Measurements from ENCODE around the gene CD207. TPM values are rescaled to one million over a fixed set of nuclear protein-coding genes. Genes with fewer than 3 reads are reported as not detected.
A peak's percentile ranks its signal among the peaks of the same experiment; 100 is the strongest.

Gene CD207
- total and polyA plus RNA-seq, 8 donors = 0.46 to 1.4 TPM; not detected in 6

DNA sequence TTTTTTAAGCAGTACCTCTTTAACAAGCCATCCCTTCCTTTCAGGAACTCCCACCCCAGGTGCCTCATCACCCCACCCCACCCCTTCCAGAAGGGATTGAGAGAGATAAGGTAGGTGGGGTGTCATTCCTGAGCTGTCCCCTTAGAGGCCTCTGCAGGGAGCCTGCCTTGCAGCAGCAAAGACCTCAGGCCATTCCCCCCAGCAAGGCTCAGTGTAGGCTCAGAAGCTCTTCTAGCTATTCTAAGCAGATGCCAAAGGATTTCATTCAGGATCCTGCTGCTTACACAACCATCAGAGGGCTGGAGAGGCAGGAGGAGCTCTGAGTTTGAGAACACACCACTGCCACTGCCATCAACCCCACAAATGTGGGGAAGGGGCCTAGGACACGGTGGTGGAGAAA, 39.4 kb downstream of the CD207 start:
- Histone ChIP-seq H3K9me3 (peaks cover 0 to 24% (median 6%) of the 10 kb centered on the region in 4 donors), H3K27ac (no peak overlapping the region), H3K4me3 (no peak overlapping the region), H3K36me3 (no peaks in the 10 kb centered on the region), H3K27me3 (peaks cover 0 to 44% (median 8%) of the 10 kb centered on the region in 3 donors), H3K4me1 (no peaks in the 10 kb centered on the region)
- TF ChIP-seq CTCF (IDR thresholded peaks at IDR 0.05) = no peak
- intact Hi-C loops (cut with DNase I; ENCODE audit: low total_unique reads) = no loop called here
- WGBS, 5 donors = 70 to 100% (median 75%) methylated on average over 1 of the region's 1 CpG
- DNase-seq = no peak

DNA sequence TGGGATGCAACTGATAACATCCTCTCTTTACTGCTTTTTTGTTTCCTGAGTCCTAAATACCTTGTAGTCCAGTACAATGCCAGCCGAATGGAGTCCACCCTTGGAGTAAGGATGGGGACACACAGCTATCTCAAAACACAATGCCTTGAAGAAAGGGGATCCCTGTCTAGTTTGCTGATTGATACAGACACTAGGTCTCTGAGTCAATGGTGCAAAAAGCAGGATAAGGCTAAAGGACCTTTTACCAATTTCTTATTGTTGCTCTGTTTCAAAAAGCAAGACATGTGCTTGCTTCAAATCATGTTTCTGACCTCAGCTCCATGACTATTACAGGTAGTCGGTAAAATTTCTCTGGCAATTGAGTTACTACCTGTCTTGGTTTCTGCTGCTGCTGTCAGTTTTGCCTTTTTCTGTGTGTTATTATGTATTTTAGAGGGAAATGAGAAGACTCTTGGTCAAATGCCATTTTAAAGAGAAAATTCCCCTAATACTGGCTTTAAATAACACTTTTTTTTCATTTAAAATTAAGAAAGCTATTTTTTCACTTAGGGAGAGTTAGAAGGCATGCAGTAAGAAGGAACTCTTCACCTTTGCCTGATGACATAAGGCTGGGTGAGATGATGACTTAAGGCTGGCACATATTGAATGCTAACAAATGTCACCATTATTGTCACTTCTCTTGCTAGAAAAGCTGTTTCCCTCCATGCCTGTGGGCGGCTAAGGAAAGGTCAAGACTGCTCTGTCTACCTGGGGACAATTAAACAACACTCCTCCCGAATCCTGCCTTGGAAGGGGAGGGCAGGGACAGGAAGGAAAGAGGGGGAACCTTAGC, 40.2 kb downstream of the CD207 start:
- Histone ChIP-seq H3K27ac (no peak overlapping the region), H3K4me3 (no peak overlapping the region), H3K4me1 (peaks cover 3 to 7% (median 6%) of the 10 kb centered on the region in 4 donors), H3K27me3 (peaks cover 0 to 52% (median 17%) of the 10 kb centered on the region in 3 donors), H3K9me3 (peaks cover 0 to 17% (median 3%) of the 10 kb centered on the region in 4 donors), H3K36me3 (no peaks in the 10 kb centered on the region)
- WGBS, 5 donors = 62 to 68% (median 65%) methylated on average over 4 of the region's 4 CpGs
- DNase-seq = no peak
- intact Hi-C loops (cut with DNase I; ENCODE audit: low total_unique reads) = no loop called here
- TF ChIP-seq EP300 (IDR thresholded peaks at IDR 0.05) = no peak

DNA sequence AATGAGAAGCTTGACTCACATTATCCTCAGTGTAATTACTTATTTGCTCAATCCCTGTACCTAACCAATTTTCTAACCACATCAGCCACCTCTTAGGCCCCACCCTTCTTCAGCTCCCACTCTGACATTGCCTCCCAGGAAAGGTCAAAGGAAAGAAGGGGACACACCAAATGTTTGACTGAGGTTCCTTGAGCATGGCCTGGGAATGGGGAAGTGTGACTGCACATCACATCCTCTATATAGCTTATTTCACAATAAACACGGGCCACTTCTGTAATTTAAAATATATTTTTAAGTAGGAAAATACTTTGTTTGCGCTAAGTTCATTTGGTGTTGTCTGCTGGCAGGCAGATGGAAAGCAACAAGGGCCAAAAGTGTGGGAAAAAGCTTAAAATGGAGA, 42.2 kb downstream of the CD207 start:
- H3K27me3 ChIP-seq = peaks cover 0 to 72% (median 30%) of the 10 kb centered on the region in 3 donors

DNA sequence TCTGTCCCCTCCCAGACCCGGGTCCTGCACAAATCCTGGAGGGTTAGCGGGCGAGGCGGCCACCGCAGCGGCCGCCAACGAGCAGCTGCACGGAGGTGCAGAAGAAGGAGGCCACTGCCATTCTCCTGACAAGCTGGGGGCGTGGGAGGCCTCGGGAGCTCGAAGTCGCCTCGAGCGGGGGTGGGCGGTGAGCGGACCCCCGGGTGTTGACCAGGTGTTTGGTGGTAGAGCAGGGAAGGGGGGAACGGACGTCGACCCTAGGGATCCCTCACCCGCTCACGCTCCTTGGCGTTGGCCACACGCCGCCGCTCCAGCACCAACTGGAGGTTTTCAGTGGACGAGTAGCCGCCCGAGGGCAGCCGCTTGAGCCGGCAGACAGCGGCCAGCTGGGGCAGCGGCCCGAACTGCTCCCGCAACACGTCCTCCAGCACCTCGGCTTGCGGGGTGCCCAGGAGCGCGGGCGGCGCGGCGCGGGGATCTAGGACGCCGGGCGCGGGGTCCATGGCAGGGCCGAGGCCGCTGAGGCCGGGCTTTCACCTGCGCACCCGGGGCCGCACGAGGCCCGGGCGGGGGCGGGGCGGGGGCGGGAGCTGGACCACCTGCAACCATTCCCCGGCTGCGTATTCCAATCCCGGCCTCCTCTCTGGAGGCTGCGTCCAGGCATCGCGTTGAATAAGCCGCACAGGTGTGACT, 45.3 kb downstream of the CD207 start, which contains the start of gene FIGLA:
FIGLA (minus strand) TSS at position 508 of the 693 bp plus-strand sequence; CDS start at position 503, 5 bp downstream.
- intact Hi-C loops (cut with DNase I; ENCODE audit: low total_unique reads) = no loop called here
- 1 to 7% (median 6%) methylated on average over 34 to 69 of the region's 69 CpGs for WGBS, 5 donors
- H3K27me3 ChIP-seq = peaks cover 0 to 90% (median 38%) of the 10 kb centered on the region in 3 donors
- peaks cover 11 to 19% (median 15%) of the 10 kb centered on the region in 4 donors for H3K4me1 ChIP-seq
- no peaks in the 10 kb centered on the region for H3K36me3 ChIP-seq
- peak within 1 kb of the TSS; percentile 29 to 43 (median 35) for H3K4me3 ChIP-seq
- no peak for TF ChIP-seq POLR2AphosphoS5 (IDR thresholded peaks at IDR 0.05)
- TF ChIP-seq EP300 (IDR thresholded peaks at IDR 0.05) = no peak
- TF ChIP-seq POLR2A (IDR thresholded peaks at IDR 0.05) = no peak
- no peak for TF ChIP-seq CTCF (IDR thresholded peaks at IDR 0.05)
- no peak within 1 kb of the TSS for H3K27ac ChIP-seq
- DNase-seq = peak in 1 of 2 donors; percentile 24
- H3K9me3 ChIP-seq = no peaks in the 10 kb centered on the region

More for the DNA sequence above, 42.2 kb downstream of the CD207 start:
- intact Hi-C loops (cut with DNase I; ENCODE audit: low total_unique reads) = no loop called here
- H3K9me3 ChIP-seq = no peaks in the 10 kb centered on the region
- peaks cover 11 to 19% (median 15%) of the 10 kb centered on the region in 4 donors for H3K4me1 ChIP-seq
- H3K36me3 ChIP-seq = no peaks in the 10 kb centered on the region
- TF ChIP-seq CTCF (IDR thresholded peaks at IDR 0.05) = no peak
- no peak for TF ChIP-seq EP300 (IDR thresholded peaks at IDR 0.05)
- no peak for TF ChIP-seq POLR2A (IDR thresholded peaks at IDR 0.05)
- TF ChIP-seq POLR2AphosphoS5 (IDR thresholded peaks at IDR 0.05) = no peak
- DNase-seq = no peak
- 71 to 80% (median 77%) methylated on average over 2 of the region's 2 CpGs for WGBS, 5 donors
- no peak overlapping the region for H3K27ac ChIP-seq
- H3K4me3 ChIP-seq = no peak overlapping the region
